ENCODE data around the gene MLLT11.

MLLT11 gene

GRCh38 chr1:151058692-151059091, 1.5 kb upstream of the MLLT11 start:
- no peak for TF ChIP-seq CTCF (IDR thresholded peaks at IDR 0.05; ENCODE audit: insufficient read depth, low read length, poor library complexity, severe bottlenecking)
- peak; percentile 32 for DNase-seq (ENCODE audit: extremely low read depth, insufficient read length)
- Histone ChIP-seq H3K4me3 (replicated peaks; ENCODE audit: low read depth, low read length) (peak overlapping the region; percentile 82), H3K27me3 (replicated peaks; ENCODE audit: control insufficient read depth, insufficient read depth, low read length) (no peaks in the 10 kb centered on the region), H3K36me3 (ENCODE audit: control insufficient read depth, insufficient read depth, low read length) (peaks cover 18% of the 10 kb centered on the region)

GRCh38 chr1:151059109-151060006, 839 bp upstream of the MLLT11 start, which contains the start of gene CDC42SE1:
CDC42SE1 (minus strand) TSS chr1:151059622; CDS start chr1:151055730, 3,892 bp downstream.
- DNase-seq (ENCODE audit: extremely low read depth, insufficient read length) = peak; percentile 93
- TF ChIP-seq CTCF (IDR thresholded peaks at IDR 0.05; ENCODE audit: insufficient read depth, low read length, poor library complexity, severe bottlenecking) = peak; percentile 89
- H3K4me3 ChIP-seq (replicated peaks; ENCODE audit: low read depth, low read length) = peak within 1 kb of the TSS; percentile 82
- H3K27me3 ChIP-seq (replicated peaks; ENCODE audit: control insufficient read depth, insufficient read depth, low read length) = no peaks in the 10 kb centered on the region
- H3K36me3 ChIP-seq (ENCODE audit: control insufficient read depth, insufficient read depth, low read length) = peaks cover 14% of the 10 kb centered on the region

- peaks cover 3% of the 10 kb centered on the region for H3K36me3 ChIP-seq (ENCODE audit: control insufficient read depth, insufficient read depth, low read length)
Observed at GRCh38 chr1:151060657-151061421, 642 bp downstream of the MLLT11 start.

GRCh38 chr1:151061704-151062103, 1.5 kb downstream of the MLLT11 start:
- Histone ChIP-seq H3K27me3 (replicated peaks; ENCODE audit: control insufficient read depth, insufficient read depth, low read length) (no peaks in the 10 kb centered on the region), H3K36me3 (ENCODE audit: control insufficient read depth, insufficient read depth, low read length) (no peaks in the 10 kb centered on the region), H3K4me3 (replicated peaks; ENCODE audit: low read depth, low read length) (no peak overlapping the region)
- no peak for DNase-seq (ENCODE audit: extremely low read depth, insufficient read length)
- no peak for TF ChIP-seq CTCF (IDR thresholded peaks at IDR 0.05; ENCODE audit: insufficient read depth, low read length, poor library complexity, severe bottlenecking)

More at GRCh38 chr1:151060657-151061421, 642 bp downstream of the MLLT11 start:
- TF ChIP-seq CTCF (IDR thresholded peaks at IDR 0.05; ENCODE audit: insufficient read depth, low read length, poor library complexity, severe bottlenecking) = peak; percentile 16
- Histone ChIP-seq H3K27me3 (replicated peaks; ENCODE audit: control insufficient read depth, insufficient read depth, low read length) (no peaks in the 10 kb centered on the region), H3K4me3 (replicated peaks; ENCODE audit: low read depth, low read length) (peak overlapping the region; percentile 82)
- no peak for DNase-seq (ENCODE audit: extremely low read depth, insufficient read length)

- TF ChIP-seq CTCF (IDR thresholded peaks at IDR 0.05; ENCODE audit: insufficient read depth, low read length, poor library complexity, severe bottlenecking) = no peak
- no peak for DNase-seq (ENCODE audit: extremely low read depth, insufficient read length)
- no peak overlapping the region for H3K4me3 ChIP-seq (replicated peaks; ENCODE audit: low read depth, low read length)
- no peaks in the 10 kb centered on the region for H3K27me3 ChIP-seq (replicated peaks; ENCODE audit: control insufficient read depth, insufficient read depth, low read length)
- no peaks in the 10 kb centered on the region for H3K36me3 ChIP-seq (ENCODE audit: control insufficient read depth, insufficient read depth, low read length)
Observed at GRCh38 chr1:151062741-151063371, 2.7 kb downstream of the MLLT11 start.
